ENCODE results near the gene CPN1.
"Not testable (repeated sequence)": the region's sequence is repeated elsewhere in the genome, so short reads cannot be mapped to it uniquely, and the experiment has no call there.

The CPN1 gene

DNA sequence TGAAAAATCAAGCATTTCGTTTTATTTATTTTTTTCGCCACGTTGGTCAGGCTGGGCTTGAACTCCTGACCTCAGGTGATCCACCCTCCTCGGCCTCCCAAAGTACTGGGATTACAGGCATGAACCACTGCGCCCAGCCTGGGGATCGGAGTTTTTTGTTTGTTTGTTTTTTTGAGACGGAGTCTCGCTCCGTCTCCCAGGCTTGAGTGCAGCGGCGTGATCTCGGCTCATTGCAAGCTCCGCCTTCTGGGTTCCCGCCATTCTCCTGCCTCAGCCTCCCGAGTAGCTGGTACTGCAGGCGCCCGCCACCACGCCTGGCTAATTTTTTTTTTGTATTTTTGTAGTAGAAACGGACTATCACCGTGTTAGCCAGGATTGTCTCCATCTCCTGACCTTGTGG lies 69.8 kb downstream of the CPN1 start:
- peaks cover 31% of the 10 kb centered on the region for H3K4me1 Mint-ChIP-seq
- not testable (repeated sequence) for H3K27ac Mint-ChIP-seq (ENCODE audit: low read depth); H3K36me3 Mint-ChIP-seq (ENCODE audit: insufficient read depth); DNase-seq (ENCODE audit: low spot score in 2 of 2); H3K27me3 Mint-ChIP-seq; ATAC-seq (replicated peaks; ENCODE audit: extremely low read depth, poor library complexity, severe bottlenecking); H3K9me3 Mint-ChIP-seq; H3K4me3 Mint-ChIP-seq

DNA sequence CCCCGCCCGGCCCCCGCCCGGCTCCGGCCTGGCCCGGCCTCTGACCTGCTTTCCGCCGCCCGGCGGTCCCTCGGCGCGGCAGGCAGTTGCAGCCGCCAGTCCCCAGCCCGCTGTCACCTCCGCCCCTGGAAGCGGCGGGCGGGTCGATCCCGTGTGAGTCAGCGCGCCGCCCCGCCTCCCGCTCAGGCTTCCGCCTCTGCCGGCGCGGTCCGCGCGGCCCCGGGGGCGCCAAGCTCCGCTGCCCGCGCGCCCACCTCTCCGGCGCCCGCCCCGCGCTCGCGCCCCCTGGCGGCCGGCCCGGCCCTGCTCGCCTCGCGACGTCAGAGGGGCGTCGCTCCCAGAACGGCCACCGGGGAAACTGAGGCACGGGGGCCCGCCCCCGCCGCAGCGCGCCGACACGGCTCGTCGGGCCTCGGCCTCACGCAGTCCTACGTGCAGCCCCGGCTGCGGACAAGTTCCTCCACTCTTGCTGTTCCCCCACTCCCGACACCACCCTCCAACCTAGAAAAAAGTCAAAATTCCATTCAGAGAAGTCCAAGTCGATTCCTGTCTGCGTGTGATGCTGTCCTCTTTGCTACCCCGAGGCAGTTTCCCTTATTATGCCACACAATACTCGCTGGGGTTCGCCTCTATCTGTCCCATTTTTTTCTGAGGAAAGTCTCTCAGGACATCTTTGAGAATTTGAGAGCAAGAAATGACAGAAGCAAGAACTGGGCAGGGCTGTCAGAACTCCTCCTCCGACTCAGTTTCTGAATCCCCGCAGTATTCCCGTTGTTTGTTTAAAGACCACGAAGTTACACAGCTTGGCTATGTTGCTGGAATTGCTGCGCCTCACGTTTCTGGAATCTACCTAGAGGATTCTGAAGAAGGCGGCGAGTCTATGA lies 71.6 kb downstream of the CPN1 start, which contains the start of gene DNMBP:
TSS of gene DNMBP (minus strand) at position 155 of the 884 bp plus-strand sequence. CDS start 37,823 bp downstream, outside the sequence.
- DNase-seq (ENCODE audit: low spot score in 2 of 2) = peak; percentile 59 to 68
- ATAC-seq (replicated peaks; ENCODE audit: extremely low read depth, poor library complexity, severe bottlenecking) = peak; percentile 96
- Mint-ChIP-seq H3K4me1 (peaks cover 37% of the 10 kb centered on the region), H3K36me3 (ENCODE audit: insufficient read depth) (peaks cover 4% of the 10 kb centered on the region), H3K9me3 (no peaks in the 10 kb centered on the region), H3K4me3 (peak within 1 kb of the TSS; percentile 89), H3K27ac (ENCODE audit: low read depth) (peak within 1 kb of the TSS; percentile 26), H3K27me3 (no peaks in the 10 kb centered on the region)

DNA sequence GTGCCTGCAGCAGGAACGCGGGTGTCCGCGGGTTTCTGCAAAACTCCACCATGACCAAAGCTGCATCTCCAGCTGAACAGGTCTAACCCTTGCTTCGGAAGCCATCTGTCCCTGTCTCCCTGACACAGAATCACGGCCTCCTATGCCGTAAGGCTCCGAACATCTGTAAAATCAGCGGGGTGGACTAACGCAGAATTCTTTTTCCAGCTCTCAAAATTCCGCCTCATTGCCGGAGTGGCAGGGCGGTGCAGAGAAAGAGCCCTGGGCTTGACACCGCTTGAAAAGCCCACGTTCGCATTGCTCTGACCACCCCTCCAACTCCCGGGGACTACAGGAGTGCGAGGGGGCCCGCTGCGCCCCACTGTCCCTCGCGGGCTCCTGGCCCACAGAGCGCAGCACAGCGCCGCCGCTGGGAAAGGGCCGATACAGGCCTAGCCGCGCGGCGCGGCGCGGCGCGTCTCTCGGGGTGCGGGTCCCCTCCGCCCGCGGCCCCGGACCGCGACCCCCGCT lies 72.3 kb downstream of the CPN1 start:
- H3K27me3 Mint-ChIP-seq = no peaks in the 10 kb centered on the region
- peaks cover 4% of the 10 kb centered on the region for H3K36me3 Mint-ChIP-seq (ENCODE audit: insufficient read depth)
- no peak overlapping the region for H3K27ac Mint-ChIP-seq (ENCODE audit: low read depth)
- DNase-seq (ENCODE audit: low spot score in 2 of 2) = peak in 1 of 2 donors; percentile 28
- peaks cover 37% of the 10 kb centered on the region for H3K4me1 Mint-ChIP-seq
- ATAC-seq (replicated peaks; ENCODE audit: extremely low read depth, poor library complexity, severe bottlenecking) = peak; percentile 74
- H3K9me3 Mint-ChIP-seq = no peaks in the 10 kb centered on the region
- H3K4me3 Mint-ChIP-seq = peak overlapping the region; percentile 89

DNA sequence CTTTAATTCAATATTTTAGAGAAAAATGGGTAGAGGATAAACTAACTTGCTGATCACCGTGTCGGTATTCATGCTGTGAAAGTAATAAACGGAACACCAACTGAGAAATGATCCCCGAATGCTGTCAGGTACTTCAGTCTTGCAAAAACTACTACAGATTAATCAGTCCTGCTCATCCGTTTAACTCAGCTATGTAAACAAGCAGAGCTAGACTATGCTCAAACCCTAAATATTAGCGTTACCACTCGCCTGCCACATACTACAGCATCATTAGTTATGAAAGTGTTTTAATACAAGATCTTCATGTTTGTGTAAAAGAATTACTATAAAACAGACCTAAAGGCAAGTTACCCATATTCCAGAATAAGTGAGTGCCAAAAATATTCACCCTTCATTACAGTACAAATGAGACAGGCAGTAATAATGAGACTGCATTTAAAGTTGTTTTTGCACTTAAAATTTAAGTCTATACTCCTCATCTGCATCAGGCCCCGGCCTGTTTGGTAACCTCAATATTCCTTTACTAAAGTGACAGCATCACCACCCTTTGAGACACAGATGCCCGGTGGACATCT lies 72.9 kb downstream of the CPN1 start:
- peak overlapping the region; percentile 89 for H3K4me3 Mint-ChIP-seq
- no peak for ATAC-seq (replicated peaks; ENCODE audit: extremely low read depth, poor library complexity, severe bottlenecking)
- H3K4me1 Mint-ChIP-seq = peaks cover 37% of the 10 kb centered on the region
- H3K27ac Mint-ChIP-seq (ENCODE audit: low read depth) = no peak overlapping the region
- peaks cover 4% of the 10 kb centered on the region for H3K36me3 Mint-ChIP-seq (ENCODE audit: insufficient read depth)
- H3K27me3 Mint-ChIP-seq = no peaks in the 10 kb centered on the region
- no peak for DNase-seq (ENCODE audit: low spot score in 2 of 2)
- H3K9me3 Mint-ChIP-seq = no peaks in the 10 kb centered on the region

DNA sequence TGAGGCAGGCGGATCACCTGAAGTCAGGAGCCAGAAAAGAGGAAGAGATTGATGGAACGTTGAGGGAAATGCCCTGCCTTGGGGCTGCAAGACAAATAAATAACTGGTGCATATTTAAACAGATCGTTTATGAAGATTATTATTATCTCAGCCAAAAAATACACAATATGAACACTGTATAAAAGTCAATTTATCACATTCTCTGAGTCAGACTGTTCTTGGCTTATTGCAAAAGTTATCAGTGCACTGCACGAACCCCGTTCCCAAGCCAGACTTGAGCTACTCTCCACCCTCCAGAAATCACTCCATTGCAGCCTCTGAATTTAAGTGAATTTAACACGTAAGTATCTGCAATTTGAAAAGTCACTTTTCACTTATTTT lies 73.5 kb downstream of the CPN1 start:
- no peak for ATAC-seq (replicated peaks; ENCODE audit: extremely low read depth, poor library complexity, severe bottlenecking)
- no peaks in the 10 kb centered on the region for H3K9me3 Mint-ChIP-seq
- H3K4me1 Mint-ChIP-seq = peaks cover 37% of the 10 kb centered on the region
- H3K4me3 Mint-ChIP-seq = peak overlapping the region; percentile 89
- H3K27me3 Mint-ChIP-seq = no peaks in the 10 kb centered on the region
- DNase-seq (ENCODE audit: low spot score in 2 of 2) = no peak
- peaks cover 4% of the 10 kb centered on the region for H3K36me3 Mint-ChIP-seq (ENCODE audit: insufficient read depth)
- no peak overlapping the region for H3K27ac Mint-ChIP-seq (ENCODE audit: low read depth)

DNA sequence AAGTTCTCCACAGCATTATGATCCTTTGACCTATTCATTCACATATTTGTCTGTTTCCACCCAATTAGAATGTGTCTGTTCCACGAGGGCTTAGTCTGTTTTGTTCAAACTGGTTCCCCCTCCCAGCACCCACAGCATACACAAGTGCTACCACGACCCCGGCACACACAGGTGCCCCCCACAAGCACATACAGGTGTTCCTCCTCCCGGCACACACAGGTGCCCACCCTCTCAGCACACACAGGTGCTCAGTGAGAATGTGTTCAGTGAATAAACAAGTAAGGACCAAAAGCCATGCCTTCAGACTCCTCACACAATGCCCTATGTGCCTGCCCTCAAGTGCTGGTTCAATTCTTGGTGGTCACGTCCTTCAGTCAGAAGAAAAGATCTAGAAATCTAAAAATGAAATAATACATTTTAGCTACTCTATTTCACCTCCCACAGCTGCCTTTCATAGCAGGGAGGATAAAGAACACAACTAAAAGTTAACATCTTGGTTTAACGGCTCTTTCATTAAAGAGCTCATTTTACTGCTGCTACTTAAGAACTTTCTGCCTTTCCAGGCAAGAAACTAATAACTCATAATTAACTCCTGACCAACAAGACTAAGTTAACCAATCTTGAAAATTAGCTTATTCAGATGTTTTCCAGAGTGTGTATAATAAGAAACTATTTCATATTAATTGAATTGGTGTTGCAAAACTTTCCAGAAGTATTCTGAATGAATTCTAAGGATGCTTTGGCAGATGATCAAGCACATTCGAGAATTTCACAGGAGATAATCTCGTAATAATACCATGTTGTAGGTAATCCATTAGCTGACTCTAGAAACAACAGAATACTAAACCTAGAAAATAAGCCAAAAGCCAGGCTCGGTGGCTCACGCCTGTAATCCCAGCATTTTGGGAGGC lies 74.2 kb downstream of the CPN1 start:
- no peaks in the 10 kb centered on the region for H3K27me3 Mint-ChIP-seq
- no peaks in the 10 kb centered on the region for H3K9me3 Mint-ChIP-seq
- DNase-seq (ENCODE audit: low spot score in 2 of 2) = no peak
- ATAC-seq (replicated peaks; ENCODE audit: extremely low read depth, poor library complexity, severe bottlenecking) = no peak
- peak overlapping the region; percentile 89 for H3K4me3 Mint-ChIP-seq
- no peak overlapping the region for H3K27ac Mint-ChIP-seq (ENCODE audit: low read depth)
- H3K4me1 Mint-ChIP-seq = peaks cover 37% of the 10 kb centered on the region
- H3K36me3 Mint-ChIP-seq (ENCODE audit: insufficient read depth) = peaks cover 4% of the 10 kb centered on the region

DNA sequence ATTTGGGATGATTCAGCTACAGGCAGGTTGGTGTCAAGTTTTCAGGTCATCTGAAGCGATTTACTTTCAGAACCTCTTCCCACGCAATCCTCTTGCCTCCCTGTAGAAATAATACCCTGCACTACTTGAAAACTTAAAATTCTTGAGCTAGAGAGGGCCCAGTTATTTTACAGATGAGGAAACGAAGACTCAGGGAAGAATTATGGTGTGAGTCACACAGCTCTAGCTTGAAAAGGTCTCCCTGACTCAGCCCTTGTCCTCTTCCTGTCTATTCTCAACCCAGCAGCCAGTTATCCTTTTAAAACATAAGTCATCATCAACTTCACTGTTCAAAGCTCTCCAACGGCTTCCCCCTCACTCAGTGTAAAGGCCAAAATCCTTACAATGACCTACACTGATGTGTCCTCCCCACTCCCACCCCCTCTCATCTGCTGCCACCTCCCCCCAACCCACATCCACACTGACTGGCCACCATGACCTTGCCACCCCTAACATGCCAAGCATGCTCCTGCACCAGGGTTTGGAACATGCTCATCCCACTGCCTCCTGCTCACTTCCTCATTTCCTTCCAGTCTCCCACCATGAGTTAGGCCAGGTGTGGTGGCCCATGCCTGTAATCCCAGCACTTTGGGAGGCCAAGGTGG lies 75.3 kb downstream of the CPN1 start:
- peaks cover 37% of the 10 kb centered on the region for H3K4me1 Mint-ChIP-seq
- no peak overlapping the region for H3K4me3 Mint-ChIP-seq
- H3K36me3 Mint-ChIP-seq (ENCODE audit: insufficient read depth) = peaks cover 4% of the 10 kb centered on the region
- H3K27me3 Mint-ChIP-seq = no peaks in the 10 kb centered on the region
- no peak overlapping the region for H3K27ac Mint-ChIP-seq (ENCODE audit: low read depth)
- no peaks in the 10 kb centered on the region for H3K9me3 Mint-ChIP-seq
- ATAC-seq (replicated peaks; ENCODE audit: extremely low read depth, poor library complexity, severe bottlenecking) (no peak), DNase-seq (ENCODE audit: low spot score in 2 of 2) (no peak)

DNA sequence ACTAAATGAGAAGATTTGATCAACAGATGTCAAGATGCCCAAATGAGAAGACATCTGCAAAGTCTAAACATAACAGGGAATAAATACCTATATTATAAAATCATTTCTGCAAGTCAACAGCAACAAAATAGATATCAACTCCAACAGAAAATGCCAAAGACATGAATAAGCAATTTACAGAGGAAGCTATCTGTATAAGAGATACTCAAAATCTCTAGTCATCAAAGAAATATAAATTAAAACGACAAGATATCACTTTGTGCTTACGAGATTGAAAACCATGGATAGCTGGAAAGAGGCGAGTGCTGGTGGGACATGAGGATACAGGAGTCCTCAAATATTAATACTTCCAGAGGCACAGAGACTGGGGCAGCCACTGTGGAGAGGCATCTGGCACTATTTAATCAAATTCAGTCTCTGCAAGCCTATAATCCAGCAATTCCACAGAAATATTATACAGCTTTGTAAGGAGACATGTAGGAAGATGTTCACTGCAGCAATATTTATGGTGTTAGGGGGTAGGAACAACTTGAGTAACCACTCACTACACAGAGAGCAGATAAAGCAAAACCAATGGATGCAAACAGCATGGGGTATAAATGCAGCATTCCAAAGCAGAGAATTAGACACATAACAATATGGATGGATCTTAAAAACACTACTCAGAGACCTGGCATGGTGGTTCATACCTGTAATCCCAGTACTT lies 76.7 kb downstream of the CPN1 start:
- Mint-ChIP-seq H3K36me3 (ENCODE audit: insufficient read depth) (peaks cover 2% of the 10 kb centered on the region), H3K9me3 (no peaks in the 10 kb centered on the region), H3K4me3 (no peak overlapping the region), H3K4me1 (peaks cover 26% of the 10 kb centered on the region), H3K27ac (ENCODE audit: low read depth) (no peak overlapping the region), H3K27me3 (no peaks in the 10 kb centered on the region)
- DNase-seq (ENCODE audit: low spot score in 2 of 2) (no peak), ATAC-seq (replicated peaks; ENCODE audit: extremely low read depth, poor library complexity, severe bottlenecking) (no peak)

DNA sequence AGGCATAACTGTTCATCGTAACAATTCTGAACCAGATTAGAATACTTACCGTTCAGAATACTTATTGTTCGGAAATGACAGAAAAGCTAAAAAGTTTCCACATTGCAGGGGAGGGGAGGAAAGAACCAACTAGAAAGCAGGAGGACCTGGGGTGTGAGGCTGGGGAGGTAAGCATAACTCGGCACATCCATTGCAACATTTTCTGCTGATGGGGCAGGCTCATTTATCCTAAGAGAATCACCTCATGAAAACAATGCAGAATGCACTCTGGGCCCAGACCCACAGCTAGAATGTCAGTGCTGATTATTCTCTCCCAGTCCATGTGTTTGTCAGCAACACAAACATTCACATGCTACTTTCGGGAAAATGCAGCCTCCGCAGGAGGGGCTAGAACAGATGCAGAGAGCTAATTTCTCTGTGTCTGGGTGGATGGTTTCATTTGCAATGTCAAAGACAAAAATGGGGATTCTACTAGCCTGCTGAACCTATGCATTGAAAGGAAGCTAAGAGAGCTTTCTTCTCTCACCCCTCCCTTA lies 81.5 kb downstream of the CPN1 start:
- no peak for DNase-seq (ENCODE audit: low spot score in 2 of 2)
- no peaks in the 10 kb centered on the region for H3K27me3 Mint-ChIP-seq
- no peaks in the 10 kb centered on the region for H3K9me3 Mint-ChIP-seq
- H3K36me3 Mint-ChIP-seq (ENCODE audit: insufficient read depth) = peaks cover 2% of the 10 kb centered on the region
- H3K27ac Mint-ChIP-seq (ENCODE audit: low read depth) = no peak overlapping the region
- ATAC-seq (replicated peaks; ENCODE audit: extremely low read depth, poor library complexity, severe bottlenecking) = no peak
- peaks cover 11% of the 10 kb centered on the region for H3K4me1 Mint-ChIP-seq
- H3K4me3 Mint-ChIP-seq = no peak overlapping the region

DNA sequence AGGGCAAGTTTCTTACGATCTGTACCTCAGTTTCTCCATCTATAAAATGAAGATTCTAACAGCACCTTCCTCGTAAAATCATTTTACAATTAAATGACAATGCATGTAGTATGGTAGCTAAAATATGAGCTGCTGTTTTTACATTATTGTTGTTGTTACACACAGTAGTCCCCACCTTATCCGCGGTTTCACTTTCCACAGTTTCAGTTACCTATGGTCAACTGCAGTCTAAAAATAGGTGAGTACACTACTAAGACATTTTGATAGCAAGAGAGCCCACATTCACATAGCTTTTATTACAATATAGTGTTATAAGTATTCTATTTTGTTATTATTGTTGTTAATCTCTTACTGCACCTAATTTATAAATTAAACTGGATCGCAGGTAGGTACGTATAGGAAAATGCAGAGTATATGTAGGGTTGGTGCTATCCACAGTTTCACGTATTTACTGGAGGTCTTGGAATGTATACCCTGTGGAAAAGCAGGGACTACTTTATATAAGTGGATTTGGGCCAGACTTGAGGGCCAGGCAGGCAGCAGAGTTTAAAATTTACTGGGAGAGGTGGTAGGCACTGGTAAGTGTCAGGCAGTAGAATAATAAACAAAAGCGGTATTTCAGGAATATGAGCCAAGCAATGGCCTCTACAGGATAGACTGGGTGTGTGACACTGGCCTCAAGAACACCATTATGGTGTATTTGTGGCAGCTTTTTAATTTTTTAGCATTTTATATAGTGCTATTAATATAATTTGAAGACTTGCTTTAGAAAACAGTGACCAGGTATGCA lies 82.2 kb downstream of the CPN1 start:
- DNase-seq (ENCODE audit: low spot score in 2 of 2) (no peak), ATAC-seq (replicated peaks; ENCODE audit: extremely low read depth, poor library complexity, severe bottlenecking) (no peak)
- Mint-ChIP-seq H3K27me3 (no peaks in the 10 kb centered on the region), H3K9me3 (no peaks in the 10 kb centered on the region), H3K4me3 (no peak overlapping the region), H3K36me3 (ENCODE audit: insufficient read depth) (peaks cover 2% of the 10 kb centered on the region), H3K27ac (ENCODE audit: low read depth) (no peak overlapping the region), H3K4me1 (peaks cover 16% of the 10 kb centered on the region)

DNA sequence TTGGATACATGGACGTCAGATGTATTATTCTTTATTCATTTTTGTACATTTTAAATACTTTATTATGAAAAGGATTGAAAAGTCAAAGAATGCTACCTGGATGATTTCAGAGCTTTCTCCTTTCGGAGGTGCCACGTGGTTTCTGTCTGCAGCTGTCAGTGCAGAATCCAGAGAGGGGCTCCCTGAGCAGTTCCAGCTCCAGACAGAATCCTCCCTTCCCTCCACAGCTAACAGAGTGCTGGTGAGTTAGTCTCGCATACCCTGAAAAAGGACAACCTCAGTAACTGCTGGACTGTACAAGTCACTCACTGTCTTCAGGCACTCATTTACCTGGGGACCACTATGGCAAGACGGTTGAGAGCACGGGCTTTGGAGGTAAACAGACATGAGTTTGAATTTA lies 82.8 kb downstream of the CPN1 start:
- H3K9me3 Mint-ChIP-seq = no peaks in the 10 kb centered on the region
- H3K27me3 Mint-ChIP-seq = no peaks in the 10 kb centered on the region
- no peak overlapping the region for H3K27ac Mint-ChIP-seq (ENCODE audit: low read depth)
- ATAC-seq (replicated peaks; ENCODE audit: extremely low read depth, poor library complexity, severe bottlenecking) = no peak
- peaks cover 2% of the 10 kb centered on the region for H3K36me3 Mint-ChIP-seq (ENCODE audit: insufficient read depth)
- peaks cover 22% of the 10 kb centered on the region for H3K4me1 Mint-ChIP-seq
- H3K4me3 Mint-ChIP-seq = no peak overlapping the region
- no peak for DNase-seq (ENCODE audit: low spot score in 2 of 2)

All from central memory CD8-positive, alpha-beta T cell (primary cell).